CD4-positive, alpha-beta T cell treated with Interleukin-4 for 1 hour (primary cell): ENCODE results near the gene PPM1J.

ENCODE experiments used
- DNase-seq, 2 donors: peaks; one replicate each; pipeline ENCODE4 v3.0.0-alpha.2; 2020 to 2022

The PPM1J gene

DNA sequence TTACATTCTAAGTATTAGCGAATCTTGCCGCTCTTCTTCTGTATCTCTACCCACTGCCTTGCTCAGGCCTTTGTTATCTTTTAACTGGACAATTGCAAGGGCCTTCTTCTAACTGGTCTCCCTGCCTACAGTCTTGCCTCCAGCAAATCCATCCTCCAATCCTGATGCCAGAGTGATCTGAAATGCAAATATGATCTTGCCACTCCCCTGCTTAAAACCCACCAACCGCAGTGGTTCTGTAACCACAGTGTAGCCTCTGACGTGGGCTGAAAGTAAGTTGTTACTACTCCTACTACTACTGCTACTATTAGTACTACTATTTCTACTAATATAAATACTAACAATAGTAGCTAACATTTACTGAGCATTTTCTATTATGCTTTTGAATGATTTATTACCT, 28.3 kb downstream of the PPM1J start:
- DNase-seq, result no peak

DNA sequence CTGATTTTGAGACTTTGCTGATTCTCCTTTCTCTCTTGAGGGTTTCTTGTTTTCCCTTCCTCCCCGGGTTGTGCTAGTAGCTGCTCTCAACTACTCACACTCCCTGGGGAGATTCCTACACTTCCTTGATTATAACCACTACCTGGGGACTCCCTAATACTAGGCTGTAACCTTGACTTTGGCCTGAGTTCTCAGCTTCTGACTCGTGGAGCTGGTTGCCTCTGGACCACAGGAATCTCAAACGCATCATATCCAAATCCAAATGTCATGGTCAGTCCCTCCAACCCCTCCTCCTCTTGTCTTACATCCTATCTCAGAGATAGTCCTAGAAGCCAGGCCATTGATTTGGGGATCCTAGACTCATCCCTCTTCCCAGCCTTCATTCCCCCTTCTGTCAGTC, 28.7 kb downstream of the PPM1J start:
- no peak for DNase-seq

DNA sequence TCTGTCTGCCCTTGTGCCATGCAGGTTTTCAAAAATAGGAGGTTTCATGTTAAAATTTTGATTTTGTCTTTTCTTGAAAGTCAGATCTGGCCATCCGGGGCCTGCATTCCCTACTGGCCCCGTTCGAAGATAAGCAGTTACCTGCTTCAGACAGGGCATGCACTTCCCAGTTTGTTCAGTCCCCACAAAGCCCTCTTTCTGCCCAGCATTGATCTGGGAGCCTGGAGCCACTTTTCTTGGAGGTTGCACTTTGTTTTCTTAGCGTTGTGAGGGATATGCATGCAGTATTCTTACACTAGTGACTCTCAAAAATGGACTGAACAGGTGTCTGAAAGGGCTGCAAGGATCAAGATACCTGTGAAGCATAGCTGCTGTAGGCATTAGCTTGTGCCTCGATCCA, 29.2 kb downstream of the PPM1J start:
- DNase-seq, result no peak

DNA sequence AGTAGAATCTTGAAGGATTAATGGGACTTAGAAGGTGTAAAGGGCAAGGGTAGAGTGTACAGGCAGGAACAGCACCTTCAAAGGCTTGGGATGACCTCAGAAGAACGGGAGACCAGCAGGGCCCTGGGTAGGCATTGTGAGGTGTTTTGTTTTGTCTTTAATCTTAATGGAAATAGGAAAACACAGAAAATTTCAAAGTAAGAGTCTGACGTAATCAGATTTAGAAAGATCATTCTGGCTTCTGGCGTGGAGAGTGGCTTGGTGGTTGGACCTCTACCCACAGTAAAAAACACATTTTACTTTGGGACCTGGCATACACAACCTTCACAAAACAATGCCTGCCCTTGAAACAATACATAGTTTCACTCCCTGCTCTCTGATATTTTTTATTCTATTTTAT, 36.5 kb downstream of the PPM1J start:
- no peak for DNase-seq

DNA sequence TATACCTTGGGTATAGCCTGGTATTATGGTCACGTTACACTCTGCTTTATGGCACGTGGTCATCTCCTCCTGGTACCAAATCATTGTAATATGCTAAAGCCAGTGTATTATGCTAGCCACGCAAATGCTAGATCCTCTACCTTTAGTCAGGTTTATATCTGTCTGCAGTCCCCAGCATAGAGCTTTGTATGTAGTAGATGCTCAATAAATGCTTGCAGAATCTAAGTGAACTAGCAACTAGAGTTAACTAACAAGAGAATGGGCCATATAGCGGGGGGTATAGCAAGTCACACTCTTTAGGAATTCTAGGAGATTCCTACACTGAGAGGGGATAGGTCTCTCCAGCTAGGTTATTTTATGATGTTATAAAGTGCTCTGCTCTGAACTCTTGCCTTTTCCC, 37.6 kb downstream of the PPM1J start:
- DNase-seq, result no peak

DNA sequence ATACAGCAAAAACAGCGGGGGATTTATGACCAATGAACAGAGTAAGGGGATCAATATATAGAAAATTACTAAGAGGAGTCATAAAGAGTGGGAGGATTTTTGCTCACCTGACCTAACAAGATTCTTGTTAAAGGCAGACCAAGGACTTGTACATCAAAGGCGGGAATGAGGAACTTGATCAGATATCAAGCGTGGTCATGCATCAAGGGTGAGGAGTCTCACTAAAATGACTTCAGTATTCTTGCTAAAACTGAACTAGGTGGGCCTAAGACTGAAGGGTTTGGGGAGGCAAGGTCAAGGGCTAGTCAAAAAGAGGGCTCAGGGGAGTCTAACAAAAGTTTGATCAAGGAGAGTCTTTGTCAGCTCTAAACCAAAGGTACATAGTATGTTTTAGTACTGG, 38.6 kb downstream of the PPM1J start:
- peak in 1 of 2 donors; percentile 13 for DNase-seq

DNA sequence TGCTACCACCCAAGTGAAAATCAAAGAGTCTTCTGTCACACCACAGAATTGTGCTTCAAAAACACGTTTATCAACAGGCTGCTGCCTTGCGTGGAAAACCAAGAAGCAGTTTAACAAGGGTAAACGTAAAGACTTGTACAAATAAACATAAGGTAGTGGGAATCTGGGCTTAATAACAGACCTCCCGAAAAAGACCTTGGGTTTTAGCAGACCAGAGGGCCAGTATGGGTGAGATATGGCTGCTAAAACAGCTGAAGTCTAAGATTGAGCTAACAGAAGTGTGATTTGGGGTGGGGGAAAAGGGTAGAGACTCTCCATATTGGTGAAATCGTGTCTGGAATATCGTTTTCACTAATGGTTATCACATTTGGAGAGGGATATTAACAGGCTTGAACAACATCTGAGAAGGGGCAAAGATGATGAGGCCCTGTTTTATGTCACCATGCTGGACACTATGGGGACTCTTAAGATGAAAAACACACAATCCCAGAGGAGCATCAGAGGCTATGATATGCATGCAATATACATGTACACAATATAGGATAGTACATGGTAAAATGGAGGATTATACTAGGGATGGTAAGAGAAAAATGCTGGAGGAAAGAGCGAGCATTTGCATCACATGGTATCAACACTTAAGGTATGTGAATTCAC, 39.3 kb downstream of the PPM1J start:
- DNase-seq, result no peak

DNA sequence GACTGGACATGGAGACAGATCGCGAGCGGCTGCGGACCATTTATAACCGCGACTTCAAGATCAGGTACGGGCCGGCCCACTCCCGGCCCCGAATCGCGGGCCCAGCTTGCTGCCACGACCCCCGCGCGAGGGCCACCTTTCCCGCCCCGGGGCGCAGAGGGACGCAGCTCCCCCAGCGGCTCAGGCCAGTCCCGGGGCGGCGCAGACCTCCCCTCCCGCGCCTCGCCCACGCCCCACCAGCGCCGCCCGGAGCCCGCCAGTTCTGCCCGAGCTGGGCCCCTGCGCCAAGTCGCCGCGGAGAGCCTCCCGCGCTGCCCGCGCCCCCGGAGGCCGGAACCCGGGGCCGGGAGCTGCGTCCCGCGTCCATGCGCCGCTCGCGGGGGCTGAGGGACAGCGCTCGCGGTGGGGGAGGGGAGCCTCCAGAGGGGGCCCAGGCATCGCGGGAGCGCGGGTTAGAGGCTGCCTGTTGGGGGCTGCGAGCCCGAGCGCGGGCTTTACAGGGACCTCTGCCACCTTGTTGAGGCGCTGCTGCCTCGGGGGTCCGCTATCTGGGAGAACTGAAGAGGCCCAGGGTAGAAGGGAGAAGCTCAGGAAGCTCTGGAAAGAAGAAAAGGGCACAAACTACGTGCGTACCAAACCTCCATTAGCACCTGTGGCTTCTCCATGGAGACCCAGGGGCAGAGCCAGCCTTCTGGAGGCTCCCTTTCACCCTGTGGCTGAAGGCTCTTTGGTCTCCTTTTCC, 40.0 kb downstream of the PPM1J start:
- DNase-seq, result no peak

DNA sequence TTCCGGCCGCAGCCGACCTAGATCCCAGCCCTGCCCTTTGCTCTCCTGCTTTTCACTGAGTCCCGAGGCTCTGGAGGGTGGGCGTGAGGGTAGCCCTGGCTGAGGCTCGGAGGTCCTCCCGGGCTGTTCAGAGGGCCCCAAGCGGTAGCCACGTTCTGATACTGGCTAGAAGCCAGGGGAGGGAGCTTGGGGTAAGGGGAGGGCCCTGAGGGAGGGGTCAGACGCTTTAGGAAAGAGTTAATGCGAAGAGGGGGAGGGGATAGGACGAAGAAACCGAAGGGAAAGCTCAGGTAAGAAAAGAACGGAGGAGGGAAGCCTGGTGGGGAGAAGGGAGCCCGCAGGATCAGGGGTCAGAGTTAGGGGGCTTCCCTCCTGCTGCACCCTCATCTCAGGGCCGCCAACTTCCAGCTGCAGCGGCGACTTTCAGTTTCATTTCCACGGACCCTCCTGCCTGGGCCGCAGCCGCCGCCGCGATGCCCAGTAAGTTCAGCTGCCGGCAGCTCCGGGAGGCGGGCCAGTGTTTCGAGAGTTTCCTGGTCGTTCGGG, 40.6 kb downstream of the PPM1J start, which contains the start of gene MOV10:
TSS of gene MOV10 (plus strand) at position 220 of the 546 bp plus-strand sequence. CDS start at position 474, 254 bp downstream.
- peak; percentile 54 to 69 for DNase-seq

DNA sequence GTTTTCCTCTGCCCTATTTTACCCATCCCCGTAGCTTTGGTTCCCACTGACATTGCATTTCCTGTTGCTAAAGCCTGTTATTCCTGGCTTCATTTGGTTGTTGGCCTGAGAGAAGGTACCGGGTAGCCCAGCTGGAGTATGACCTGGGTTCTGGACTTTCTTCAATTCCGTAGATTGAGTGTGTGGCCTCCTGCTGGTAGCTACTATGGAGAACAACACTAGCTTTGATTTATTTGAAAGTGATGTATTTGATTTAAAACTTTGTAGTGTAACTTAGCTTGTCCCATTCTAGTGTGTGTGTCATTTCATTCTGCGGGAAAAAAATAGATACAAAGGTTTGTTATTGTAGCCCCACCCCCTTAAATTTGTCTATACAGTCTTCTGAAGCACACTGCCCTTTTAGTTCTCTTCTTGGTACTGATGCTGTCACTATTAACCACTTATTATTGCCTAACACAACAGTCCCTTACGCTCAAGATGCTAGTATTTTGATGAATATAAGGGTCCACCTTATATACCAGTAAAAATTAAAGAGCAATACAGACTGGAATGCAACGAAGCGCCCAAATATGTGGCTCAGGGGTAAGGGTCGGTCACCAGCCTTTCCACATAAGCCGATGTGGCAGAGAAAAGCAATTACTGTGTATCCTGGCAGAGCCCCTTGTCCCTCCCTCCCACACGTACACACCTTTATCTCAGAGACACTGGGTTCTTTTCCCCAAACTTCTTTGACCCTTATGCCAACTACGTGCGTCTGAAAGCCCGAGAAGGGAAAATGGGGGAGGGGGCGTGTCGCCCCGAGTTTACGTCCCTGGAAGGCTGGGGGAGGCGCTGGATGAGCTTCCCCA, 41.3 kb downstream of the PPM1J start:
- DNase-seq, result peak in 1 of 2 donors; percentile 48

DNA sequence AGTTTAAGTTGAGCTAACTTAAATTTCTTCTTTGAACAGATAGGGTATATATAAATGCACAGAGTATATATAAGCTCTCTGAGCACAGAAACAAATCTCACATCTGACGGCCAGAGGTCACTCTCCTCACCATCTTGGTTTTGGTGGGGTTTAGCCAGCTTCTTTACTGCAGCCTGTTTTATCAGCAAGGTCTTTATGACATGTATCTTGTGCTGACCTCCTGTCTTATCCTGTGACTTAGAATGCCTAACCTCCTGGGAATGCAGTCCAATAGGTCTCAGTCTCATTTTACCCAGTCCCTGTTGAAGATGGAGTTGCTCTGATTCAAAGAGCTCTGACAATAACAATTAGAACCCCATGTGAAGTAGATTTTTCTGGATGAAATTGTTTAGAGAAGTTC, 42.3 kb downstream of the PPM1J start:
- no peak for DNase-seq

DNA sequence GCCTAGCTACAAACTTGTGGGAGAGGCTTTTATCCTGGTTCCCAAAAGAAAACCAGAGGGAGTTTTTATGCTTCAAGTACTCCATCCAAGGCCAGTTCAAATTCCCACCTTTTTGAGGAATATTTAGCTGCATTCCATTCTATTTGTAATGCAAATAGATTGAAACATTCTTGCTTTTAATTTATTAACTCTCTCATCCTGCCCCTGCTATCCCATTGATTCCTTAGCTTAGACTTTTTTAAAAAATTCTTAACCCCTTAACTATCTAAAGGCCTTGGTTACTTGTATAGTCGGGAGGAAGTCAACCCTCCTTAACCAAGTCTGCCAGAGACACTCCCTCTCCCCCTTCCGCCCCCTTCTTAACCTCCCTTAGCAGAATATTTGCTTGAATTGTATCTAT, 43.1 kb downstream of the PPM1J start:
- DNase-seq, result no peak

DNA sequence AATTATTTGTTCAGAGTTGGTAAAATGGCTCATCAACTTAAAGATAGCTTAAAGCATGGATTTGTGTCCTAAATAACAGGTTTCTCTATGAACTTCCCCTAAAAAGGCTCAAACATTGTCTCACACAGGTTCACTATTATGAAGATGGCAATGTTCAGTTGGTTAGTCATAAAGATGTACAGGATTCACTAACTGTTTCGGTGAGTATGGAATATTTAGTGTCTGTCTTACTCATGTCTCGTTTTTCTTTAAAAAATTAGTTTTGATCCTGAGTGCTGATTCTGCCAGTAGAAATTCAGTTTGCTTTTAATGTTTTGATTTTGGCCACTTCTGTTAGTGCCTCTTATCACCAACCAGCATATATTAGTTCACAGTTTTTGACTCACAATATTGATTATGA, 48.2 kb downstream of the PPM1J start:
- no peak for DNase-seq

DNA sequence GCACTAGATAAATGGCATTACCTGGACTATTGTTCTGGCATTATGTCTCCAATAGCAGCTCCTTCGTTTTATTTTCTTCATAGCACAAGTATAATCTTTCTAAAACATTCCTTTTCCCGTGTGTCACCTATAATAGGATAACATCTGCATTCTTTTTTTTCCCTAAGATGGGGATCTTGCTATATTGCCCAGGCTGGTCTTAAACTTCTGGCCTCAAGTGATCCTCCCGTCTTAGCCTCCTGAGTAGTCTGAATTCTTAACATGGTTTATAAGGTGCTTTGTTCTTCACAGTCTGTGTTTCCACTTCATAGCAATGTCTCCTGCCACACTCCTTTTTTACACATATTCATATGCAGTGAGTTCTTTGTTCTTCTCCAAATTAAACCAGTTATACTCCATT, 49.3 kb downstream of the PPM1J start:
- DNase-seq, result no peak
